Measurements from ENCODE around the gene CDCA7L.
"Not testable (repeated sequence)": the region's sequence is repeated elsewhere in the genome, so short reads cannot be mapped to it uniquely, and the experiment has no call there.

The CDCA7L gene

DNA sequence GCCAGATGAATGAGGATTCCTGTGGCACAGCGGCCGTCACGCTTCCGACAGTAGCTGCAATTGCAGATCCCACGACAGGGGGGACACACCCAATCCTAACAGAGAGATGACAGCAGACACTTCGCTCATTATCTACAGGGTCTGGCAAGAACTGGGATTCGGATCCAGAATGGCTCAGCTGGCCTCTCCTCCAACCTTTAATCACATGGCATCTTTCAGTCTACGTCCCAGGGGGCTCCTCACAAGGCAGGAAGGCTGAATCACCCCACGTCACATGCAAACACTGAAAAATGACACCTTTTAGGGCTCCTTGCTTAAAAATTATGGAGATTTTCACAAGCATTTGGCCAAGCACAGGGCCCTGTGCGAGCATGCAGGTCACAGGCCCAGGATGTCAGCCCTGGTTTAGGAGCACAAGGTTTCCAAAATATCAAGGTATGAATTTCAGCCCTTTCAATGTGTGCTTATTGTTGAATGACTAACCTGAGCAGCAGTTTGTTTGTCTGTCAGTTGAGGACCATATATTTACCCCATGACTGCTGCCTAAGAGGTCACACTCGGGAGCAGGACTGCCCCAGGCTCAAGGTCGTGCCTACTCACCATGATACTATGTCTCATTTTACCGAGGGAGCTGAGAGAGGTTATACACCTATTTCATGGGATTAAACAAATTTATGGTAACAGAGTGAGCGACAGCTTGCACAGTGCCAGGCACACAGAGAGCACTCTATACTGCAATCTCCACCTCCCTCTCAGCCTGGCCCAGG is 42.5 kb downstream of the CDCA7L start:
- DNase-seq, result no peak

GRCh38 chr7:21902240-21902639 is 43.5 kb downstream of the CDCA7L start:
- no peak for DNase-seq

DNA sequence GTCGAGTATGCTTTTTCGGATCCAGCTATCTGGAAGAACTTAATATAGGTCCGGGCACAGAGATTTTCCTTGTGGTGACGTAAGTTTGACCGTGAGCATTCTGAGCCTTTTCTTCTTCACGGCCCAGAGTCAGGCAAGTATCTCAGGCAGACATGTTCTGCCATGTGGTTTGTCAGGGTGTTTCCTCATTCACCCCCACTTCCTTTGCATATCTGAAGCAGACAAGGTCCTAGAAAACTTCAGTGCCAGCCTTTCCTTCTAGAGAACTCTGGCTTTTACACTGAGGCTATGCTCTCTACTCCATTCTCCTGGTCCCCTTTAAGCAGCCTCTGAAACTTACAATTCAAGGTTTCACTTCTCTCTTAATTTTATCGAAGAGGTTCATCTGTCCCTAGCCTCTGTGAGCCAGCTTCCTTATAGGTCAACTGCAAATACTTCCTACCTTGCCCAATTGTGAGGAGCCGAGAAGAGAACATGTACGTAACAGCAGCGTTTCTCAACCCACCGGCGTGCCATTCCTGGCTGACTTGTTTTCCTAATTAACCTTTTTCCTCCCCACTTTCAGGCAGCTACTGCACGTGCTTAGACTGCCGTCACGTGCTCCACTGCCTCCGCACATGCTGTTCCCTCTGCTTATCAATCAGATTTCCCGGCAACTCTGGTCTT is 47.3 kb downstream of the CDCA7L start:
- DNase-seq, result no peak

DNA sequence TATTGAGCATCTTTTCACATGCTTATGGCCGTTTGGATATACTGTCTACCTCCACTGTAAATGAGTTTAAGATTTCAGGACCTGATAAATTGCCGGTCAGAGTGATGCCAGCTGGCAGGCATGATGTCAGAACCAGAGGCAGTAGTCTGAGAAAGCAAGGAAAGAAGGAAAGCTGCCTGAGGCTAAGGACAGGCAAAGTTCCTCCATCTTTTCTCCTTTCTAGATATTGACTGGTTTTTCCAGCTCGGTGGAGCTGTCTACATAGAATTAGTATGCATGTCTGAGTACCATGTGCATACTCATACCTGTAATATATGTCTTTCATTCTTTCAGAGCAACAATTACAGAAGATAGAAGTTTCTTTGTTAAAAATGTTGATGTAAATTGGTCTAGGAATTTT is 52.3 kb downstream of the CDCA7L start:
- no peak for DNase-seq

DNA sequence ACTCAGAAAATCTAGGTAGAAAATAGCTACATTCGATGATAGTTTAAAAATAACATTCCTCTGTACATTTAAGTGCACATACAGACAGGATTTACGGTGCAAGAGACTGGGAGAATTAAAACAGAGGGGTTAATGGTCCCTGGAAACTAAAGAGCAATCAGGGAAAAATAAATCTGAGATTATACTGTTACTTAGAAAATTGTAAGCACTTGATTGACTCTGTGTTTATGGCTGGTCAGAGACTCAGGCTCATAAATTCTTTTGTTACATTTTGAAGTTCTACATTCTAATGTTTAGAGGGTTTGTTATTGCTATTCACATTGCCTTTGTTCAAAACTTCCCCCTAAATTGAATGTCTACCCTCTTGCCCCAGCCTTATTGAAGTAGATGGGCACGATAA is 54.4 kb downstream of the CDCA7L start:
- no peak for DNase-seq

DNA sequence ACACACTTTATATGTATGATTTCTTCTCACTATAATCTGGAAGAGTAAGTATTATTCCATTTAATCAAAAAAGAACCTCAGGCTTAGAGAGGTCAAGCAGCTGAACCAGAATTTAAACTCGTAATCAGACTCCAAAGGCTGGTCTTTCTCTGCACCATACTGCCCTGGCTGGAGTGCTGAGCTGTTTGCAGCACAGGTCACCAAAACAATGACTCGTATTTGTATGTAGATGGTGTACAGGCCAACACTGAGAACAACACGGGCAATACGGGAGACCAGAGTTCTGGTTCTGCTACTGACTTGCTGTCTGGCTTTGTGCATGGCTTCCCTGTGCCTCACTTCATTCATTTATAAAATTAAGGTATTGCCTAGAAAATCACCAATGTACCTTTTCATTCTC is 57.9 kb downstream of the CDCA7L start:
- DNase-seq, result no peak

GRCh38 chr7:21887353-21887752 is 58.3 kb downstream of the CDCA7L start:
- no peak for DNase-seq

DNA sequence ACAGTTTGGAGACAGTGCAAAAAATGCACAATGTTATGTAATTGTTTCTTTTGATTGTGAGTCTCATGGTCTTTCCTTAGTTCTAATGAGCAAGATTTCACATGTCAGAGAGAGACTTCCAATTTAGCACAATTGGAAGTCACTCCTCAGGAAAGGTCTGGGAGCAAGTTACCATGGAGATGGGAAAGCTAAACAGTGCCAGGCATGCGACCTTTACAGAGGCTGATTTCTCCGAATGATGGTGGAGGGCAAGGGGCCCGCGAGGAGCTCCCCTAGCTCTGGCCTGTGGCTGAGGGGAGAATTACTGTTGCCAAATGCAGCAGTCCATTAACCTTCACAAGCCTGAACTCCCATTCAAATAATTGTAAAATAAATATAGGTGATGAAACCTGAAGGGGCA is 59.3 kb downstream of the CDCA7L start:
- DNase-seq, result no peak

- no peak for DNase-seq
These were observed 61.2 kb downstream of the CDCA7L start for GRCh38 chr7:21884496-21884895.

DNA sequence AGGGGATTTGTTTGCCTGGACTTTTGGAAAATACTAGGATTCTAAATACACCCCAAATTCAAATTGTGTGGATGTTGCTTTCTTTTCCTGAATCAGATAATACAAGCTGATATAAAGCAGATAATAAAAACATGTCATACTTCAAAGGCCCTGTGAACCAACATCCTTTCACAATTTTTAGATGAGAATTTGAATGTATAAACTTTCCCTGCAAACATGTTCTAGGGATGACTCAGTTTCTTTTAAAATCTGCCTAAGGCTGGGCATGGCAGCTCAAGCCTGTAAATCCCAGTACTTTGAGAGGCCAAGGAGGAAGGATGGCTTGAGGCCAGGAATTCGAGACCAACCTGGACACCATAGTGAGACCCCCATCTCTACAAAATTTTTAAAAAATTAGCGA is 62.2 kb downstream of the CDCA7L start:
- DNase-seq, result not testable (repeated sequence)

DNA sequence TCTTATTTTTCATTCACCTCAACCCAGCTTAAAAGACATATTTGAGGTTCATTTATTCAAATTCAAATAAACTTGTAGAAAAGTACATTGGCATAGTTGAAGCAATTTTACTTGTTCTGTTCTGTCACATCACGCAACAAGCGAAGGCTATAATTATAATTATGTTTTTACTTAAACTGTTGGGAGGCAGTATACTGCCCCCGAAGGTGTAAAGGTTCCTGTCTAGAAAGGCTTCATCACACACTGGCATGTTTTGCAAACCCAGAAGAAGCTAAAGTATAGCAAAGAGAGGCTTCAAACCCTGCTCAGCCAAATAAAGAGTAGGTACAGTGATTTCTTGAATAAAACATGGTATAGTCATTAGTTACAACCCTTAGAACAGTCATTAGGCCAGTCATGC is 62.6 kb downstream of the CDCA7L start:
- DNase-seq, result no peak

DNA sequence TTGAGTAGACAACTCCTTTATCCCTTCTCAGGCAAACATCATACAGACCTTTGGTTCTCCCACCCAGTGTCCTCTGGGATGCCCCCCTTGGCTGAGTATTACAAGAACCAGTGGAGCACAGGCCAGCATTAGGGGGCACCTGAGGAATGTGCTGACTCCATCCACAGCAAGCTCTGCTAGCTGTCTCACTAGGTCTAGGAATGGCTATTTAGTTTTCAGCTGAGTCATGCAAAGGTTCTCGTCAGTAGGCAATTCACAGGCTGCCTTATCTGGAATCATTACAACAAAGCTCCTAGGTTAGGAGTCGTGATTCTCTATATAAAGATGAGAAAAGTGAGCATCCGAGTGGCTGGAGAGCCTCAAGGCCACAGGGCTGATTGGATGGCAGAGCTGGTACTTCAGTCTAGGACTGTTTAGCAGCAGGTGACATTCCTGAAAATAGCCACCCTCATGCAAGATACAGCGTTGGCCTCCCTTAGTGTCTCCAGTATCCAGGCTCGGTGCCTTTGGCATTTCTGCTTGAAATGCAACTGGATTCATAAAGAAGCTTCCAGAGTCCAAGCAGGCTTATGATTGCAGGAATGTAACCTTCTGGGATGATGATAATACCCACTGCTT is 75.8 kb downstream of the CDCA7L start:
- DNase-seq, result no peak

DNA sequence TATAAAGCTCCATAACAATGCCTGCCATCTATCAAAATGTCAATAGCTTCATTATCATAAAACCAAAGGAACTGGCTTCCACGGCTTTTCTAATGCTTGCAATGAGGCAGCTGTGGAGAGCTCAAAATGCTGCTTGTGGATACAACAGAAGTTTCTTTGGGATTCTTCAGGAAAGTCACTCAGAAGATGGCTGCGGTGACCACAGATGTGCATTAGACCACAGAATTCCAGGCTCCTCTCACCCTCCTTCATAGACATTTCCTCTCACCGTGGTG is 77.2 kb downstream of the CDCA7L start:
- DNase-seq, result no peak

DNA sequence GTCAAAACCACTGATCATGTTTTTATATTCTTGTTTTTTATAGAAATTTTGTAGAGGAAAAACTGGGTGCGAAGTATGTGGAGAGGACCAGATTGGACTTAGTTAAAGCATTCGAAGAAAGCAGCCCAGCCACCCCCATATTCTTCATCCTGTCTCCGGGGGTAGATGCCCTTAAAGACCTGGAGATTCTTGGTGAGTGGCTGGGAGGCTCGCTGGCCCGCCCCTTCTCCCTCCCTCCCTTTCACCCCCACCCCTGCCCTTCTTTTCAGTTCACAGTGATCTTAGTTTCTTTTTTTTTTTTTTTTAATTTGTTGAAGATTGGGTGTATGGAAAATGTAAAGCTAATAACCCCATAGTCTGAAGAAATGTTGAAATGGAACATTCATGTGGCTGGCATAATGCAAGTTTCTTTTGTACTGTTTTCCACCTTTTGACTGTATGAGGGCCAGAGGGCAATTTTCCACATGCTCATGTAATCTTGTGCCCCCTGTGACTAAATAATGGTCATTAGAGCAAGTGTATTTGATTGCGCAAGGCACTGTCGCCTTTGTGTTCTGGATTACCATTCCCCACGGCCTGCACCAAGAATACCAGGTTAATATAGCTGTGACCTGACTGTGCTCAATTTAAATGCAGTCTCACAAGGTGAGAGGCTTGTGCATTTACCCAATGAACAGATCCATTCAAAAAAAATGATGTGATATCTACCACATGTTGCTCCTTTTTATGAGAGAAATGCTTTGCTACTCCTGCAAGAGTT is 77.7 kb downstream of the CDCA7L start:
- DNase-seq, result no peak

- no peak for DNase-seq
These were observed 78.5 kb downstream of the CDCA7L start for GRCh38 chr7:21867226-21867625.

DNA sequence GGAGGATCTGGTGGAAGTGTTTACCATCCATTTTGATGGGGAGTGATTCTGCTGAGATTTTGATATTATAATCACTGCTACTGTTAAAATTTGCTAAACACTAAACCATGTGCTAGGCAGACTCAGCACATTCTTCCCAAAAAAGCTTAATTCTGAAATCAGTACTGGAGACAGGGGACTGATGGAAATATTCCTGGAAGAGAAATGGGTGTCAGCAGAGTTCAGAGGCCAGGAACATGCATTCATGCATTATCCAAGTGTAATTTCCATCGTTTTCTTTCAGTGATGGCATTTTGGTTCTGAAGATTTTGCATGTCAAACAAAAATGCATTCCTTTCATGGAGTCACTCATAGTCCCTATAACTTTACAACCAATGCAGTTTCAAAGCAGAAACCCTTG is 79.0 kb downstream of the CDCA7L start:
- DNase-seq, result no peak

DNA sequence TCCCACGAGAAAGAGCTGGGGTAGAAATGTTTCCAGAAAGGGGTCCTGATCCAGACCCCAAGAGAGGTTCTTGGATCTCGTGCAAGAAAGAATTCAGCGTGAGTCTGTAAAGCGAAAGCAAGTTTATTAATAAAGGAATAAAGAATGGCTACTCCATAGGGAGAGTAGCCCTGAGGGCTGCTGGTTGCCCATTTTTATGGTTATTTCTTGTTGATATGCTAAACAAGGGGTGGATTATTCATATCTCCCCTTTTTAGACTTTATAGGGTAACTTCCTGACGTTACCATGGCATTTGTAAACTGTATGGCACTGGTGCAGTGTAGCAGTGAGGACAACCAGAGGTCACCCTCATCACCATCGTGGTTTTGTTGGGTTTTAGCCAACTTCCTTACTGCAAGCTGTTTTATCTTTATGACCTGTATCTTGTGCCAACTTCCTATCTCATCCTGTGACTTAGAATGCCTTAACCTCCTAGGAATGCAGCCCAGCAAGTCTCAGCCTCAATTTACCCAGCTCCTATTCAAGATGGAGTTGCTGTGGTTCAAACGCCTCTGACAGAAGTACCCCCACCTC is 80.0 kb downstream of the CDCA7L start:
- DNase-seq, result not testable (repeated sequence)

GRCh38 chr7:21851559-21851967 is 94.1 kb downstream of the CDCA7L start:
- DNase-seq, result no peak
